HepG2 (cell line): ENCODE data around the gene DPY30. TPM values are rescaled to one million over a fixed set of nuclear protein-coding genes. Genes with fewer than 3 reads are reported as not detected.

Experiments used
- ARID3A ChIP-seq: IDR thresholded peaks from 2 replicates; pipeline ENCODE4 v1.6.1; 2012; ENCODE audit warnings: low read depth, low read length, improper control_type of control experiment
- ATRX ChIP-seq: sonication (generic); formaldehyde crosslinking; IDR thresholded peaks from 2 replicates; pipeline ENCODE4 v1.4.0; 2020; ENCODE audit warnings: missing genetic modification reagents, borderline replicate concordance
- CEBPB ChIP-seq: IDR thresholded peaks from 2 replicates; pipeline ENCODE4 v1.6.1; 2011; ENCODE audit warnings: low read depth, low read length, improper control_type of control experiment, borderline replicate concordance
- CHD2 ChIP-seq: IDR thresholded peaks from 2 replicates; pipeline ENCODE4 v1.6.1; 2011; ENCODE audit warnings: low read depth, low read length, improper control_type of control experiment
- DBP ChIP-seq: sonication (generic); formaldehyde crosslinking; IDR thresholded peaks from 2 replicates; pipeline ENCODE4 v1.4.0; 2020; ENCODE audit warnings: missing genetic modification reagents; ENCODE audit errors: not compliant biosample characterization
- ESRRA ChIP-seq: sonication (generic); formaldehyde crosslinking; IDR thresholded peaks from 2 replicates; pipeline ENCODE4 v1.5.1; 2020; ENCODE audit warnings: mild to moderate bottlenecking, low read depth, missing genetic modification reagents
- FOXA1 ChIP-seq, 2 experiments: fragments of 450-650 bp in 1 of 2; sonication (generic) in 1 of 2; formaldehyde crosslinking in 1 of 2; IDR thresholded peaks; 2 replicates each; pipeline versions ENCODE4 v1.4.0 to v1.6.1; 2016 to 2020; ENCODE audit warnings: missing genetic modification reagents in 1 of 2
- NR2F1 ChIP-seq, 2 experiments: fragments of 450-650 bp in 1 of 2; formaldehyde crosslinking in 1 of 2; IDR thresholded peaks; 2 replicates each; pipeline versions ENCODE4 v1.5.0 to v1.6.1; 2016 to 2020; ENCODE audit warnings: mild to moderate bottlenecking in 1 of 2, missing compliant biosample characterization in 1 of 2, missing genetic modification reagents in 1 of 2, moderate library complexity in 1 of 2
- PAXIP1 ChIP-seq: sonication (generic); formaldehyde crosslinking; conservative IDR thresholded peaks from 2 replicates; pipeline ENCODE4 v1.4.0; 2020; ENCODE audit warnings: mild to moderate bottlenecking, missing genetic modification reagents, moderate library complexity
- PRDM15 ChIP-seq: sonication (generic); formaldehyde crosslinking; IDR thresholded peaks from 2 replicates; pipeline ENCODE4 v1.4.0; 2020; ENCODE audit warnings: missing genetic modification reagents
- PTBP1 ChIP-seq: fragments of 200-400 bp; formaldehyde crosslinking; IDR thresholded peaks from 2 replicates; pipeline ENCODE4 v1.6.1; 2018; ENCODE audit warnings: low read length, low read depth; ENCODE audit not compliant: poor library complexity, severe bottlenecking
- XRCC5 ChIP-seq: fragments of 200-400 bp; formaldehyde crosslinking; optimal IDR thresholded peaks from 2 replicates; pipeline ENCODE3; 2017; ENCODE audit warnings: mild to moderate bottlenecking, low read length
- ZBTB3 ChIP-seq: sonication (generic); formaldehyde crosslinking; IDR thresholded peaks from 2 replicates; pipeline ENCODE4 v1.4.0; 2020; ENCODE audit warnings: low read depth, mild to moderate bottlenecking, moderate library complexity, missing genetic modification reagents, borderline replicate concordance
- ZMYM3 ChIP-seq: sonication (generic); formaldehyde crosslinking; IDR thresholded peaks from 2 replicates; pipeline ENCODE4 v1.5.1; 2020; ENCODE audit warnings: mild to moderate bottlenecking, missing genetic modification reagents
- ZNF230 ChIP-seq: sonication (generic); formaldehyde crosslinking; IDR thresholded peaks from 2 replicates; pipeline ENCODE4 v1.4.0; 2020; ENCODE audit warnings: mild to moderate bottlenecking, missing genetic modification reagents
- ZNF383 ChIP-seq: sonication (generic); formaldehyde crosslinking; IDR thresholded peaks from 2 replicates; pipeline ENCODE4 v1.4.0; 2020; ENCODE audit warnings: missing genetic modification reagents, mild to moderate bottlenecking, borderline replicate concordance
- ZNF772 ChIP-seq: sonication (generic); formaldehyde crosslinking; IDR thresholded peaks from 2 replicates; pipeline ENCODE4 v1.5.0; 2020; ENCODE audit warnings: mild to moderate bottlenecking, missing genetic modification reagents
- polyA plus RNA-seq, 8 experiments: library from polyadenylated mRNA; depleted of rRNA in 3 of 8; stranded (reverse) in 7 of 8; unstranded in 1 of 8; fragments of >200 nt; fragmentation: Illumina TruSeq in 4 of 8; extraction: Trizol in 4 of 8; gene quantifications; 2 replicates each; pipeline versions ENCODE4 v1.2.1 to v1.2.3, GENCODE V29; 2011 to 2016; ENCODE audit warnings: low read depth in 4 of 8, missing spikeins in 1 of 8, mixed read lengths in 1 of 8; ENCODE audit not compliant: insufficient read depth in 1 of 8
- total RNA-seq, 5 experiments: library from RNA; depleted of rRNA; stranded (reverse); fragments of >200 nt; fragmentation: Illumina TruSeq; extraction: Trizol; gene quantifications; 2 replicates each; pipeline ENCODE4 v1.2.3, GENCODE V29; 2016; ENCODE audit warnings: low read depth in 1 of 5

The DPY30 gene
- total and polyA plus RNA-seq, 2 of the 13 experiments (the other 11 are each of a cell fraction or from before 2014, with no cell fraction given): 98.1 to 118 TPM

- TF ChIP-seq ARID3A (no peak), XRCC5 (peak; percentile 90), ZNF230 (no peak; the same call in 1 of the 2 replicates), ZMYM3 (CRISPR knock-in tag) (peak; percentile 81), NR2F1 (CRISPR knock-in tag; IDR thresholded peaks at IDR 0.05) (no peak), CHD2 (0 out of 2 replicates have a peak, but pooled peaks have one; percentile 25), CEBPB (no peak), ZBTB3 (CRISPR knock-in tag) (no peak; the same call in 1 of the 2 replicates), PRDM15 (CRISPR knock-in tag) (peak; percentile 58; the same call in 1 of the 2 replicates), ESRRA (CRISPR knock-in tag) (peak; percentile 47; the same call in 1 of the 2 replicates), ZNF772 (peak; percentile 93), ZNF383 (no peak), PTBP1 (no peak), DBP (CRISPR knock-in tag) (peak; percentile 81), FOXA1 (IDR thresholded peaks at IDR 0.05) (no peak), FOXA1 (CRISPR knock-in tag; IDR thresholded peaks at IDR 0.05) (no peak), PAXIP1 (CRISPR knock-in tag) (peak; percentile 51; the same call in 1 of the 2 replicates), ATRX (CRISPR knock-in tag) (no peak)
Observed at GRCh38 chr2:32039447-32040219, at the start of gene DPY30 (continued).
